ENCODE measurements around the gene CPVL. TPM values are rescaled to one million over a fixed set of nuclear protein-coding genes. Genes with fewer than 3 reads are reported as not detected.

Gene CPVL
- total and polyA plus RNA-seq, 2 of the 8 experiments (the other 6 are each of a cell fraction or from before 2014, with no cell fraction given): 40.0 to 55.0 TPM

DNA sequence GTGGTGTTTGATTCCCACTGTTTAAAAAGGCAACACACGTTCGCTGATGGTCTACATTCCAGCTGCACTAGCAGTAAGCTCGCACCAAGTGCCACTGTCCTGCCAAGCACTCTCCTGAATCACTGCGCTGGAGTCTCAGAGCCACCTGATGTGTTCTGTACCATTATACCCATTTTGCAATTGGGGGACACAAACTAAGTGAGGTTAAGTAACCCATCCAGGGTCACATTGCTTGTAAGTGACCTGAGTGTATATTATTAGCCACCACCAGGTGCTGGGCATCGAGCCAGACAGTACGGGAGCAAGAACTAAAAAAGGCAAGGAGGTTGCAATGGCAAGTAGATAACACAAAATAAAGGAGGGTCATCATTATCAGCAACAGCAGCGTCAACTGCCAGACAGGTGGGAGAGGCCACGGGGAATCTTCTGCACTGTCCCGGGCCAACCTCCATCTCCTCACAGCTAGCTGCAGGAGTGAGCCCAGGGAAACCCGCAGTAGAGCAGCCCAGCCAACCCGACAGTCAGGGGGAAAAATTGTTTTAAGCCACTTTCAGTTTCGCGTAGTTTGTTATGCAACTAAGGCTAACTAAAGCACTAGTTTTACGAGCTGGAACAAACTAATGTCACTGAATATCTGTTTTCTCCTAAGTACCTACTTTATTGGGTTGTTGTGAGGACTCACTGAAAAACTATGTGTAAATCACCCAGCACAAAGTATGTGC lies 712 bp upstream of the CPVL start:
- Histone ChIP-seq H3K79me2 (ENCODE audit: control insufficient read depth in 1 of 2, insufficient read depth in 2 of 2, low read length in 2 of 2) (no peaks in the 10 kb centered on the region), H3K9me3 (ENCODE audit: insufficient read depth in 2 of 2, low read depth in 1 of 2, low read length in 1 of 2) (no peaks in the 10 kb centered on the region), H3K56ac (replicated peaks; ENCODE audit: insufficient read length, low read depth, low read length) (no peak overlapping the region), H2AK5ac (ENCODE audit: low read depth, low read length) (no peak overlapping the region), H2BK12ac (ENCODE audit: low read depth, low read length) (no peak overlapping the region), H3K4me3 (ENCODE audit: extremely low read depth in 1 of 4, insufficient read depth in 2 of 4, low read depth in 3 of 4, low read length in 4 of 4) (peak overlapping the region; percentile 68 to 82 (median 74); a peak in 7 of 8 replicates), H4K5ac (ENCODE audit: insufficient read length, low read depth, low read length) (no peak overlapping the region), H3K79me1 (ENCODE audit: low read depth, low read length) (no peaks in the 10 kb centered on the region), H3K23me2 (ENCODE audit: low read depth, low read length) (peaks cover 13% of the 10 kb centered on the region), H3K4me1 (replicated peaks in 1 of 4; ENCODE audit: control insufficient read depth in 3 of 4, insufficient read depth in 4 of 4, low read length in 3 of 4) (peaks cover 0 to 3% (median 0%) of the 10 kb centered on the region in 4 experiments; a peak in 3 of 7 replicates), H3K4me2 (ENCODE audit: insufficient read depth in 1 of 2, low read depth in 2 of 2, low read length in 2 of 2) (peak overlapping the region; percentile 93 to 96), H2BK5ac (ENCODE audit: low read depth, low read length) (no peak overlapping the region), H3K14ac (ENCODE audit: insufficient read length) (no peak overlapping the region), H3K9ac (replicated peaks in 1 of 4; ENCODE audit: extremely low read depth in 1 of 4, low read depth in 3 of 4, low read length in 3 of 4) (0 out of 7 replicates have a peak overlapping the region, but pooled peaks of 1 of the 4 experiments have one; percentile 2), H4K8ac (ENCODE audit: extremely low read depth, insufficient read depth, low read length) (no peak overlapping the region), H3K27ac (ENCODE audit: low read depth, low read length) (no peak overlapping the region), H4K20me1 (replicated peaks in 1 of 2; ENCODE audit: control insufficient read depth in 1 of 2, insufficient read depth in 2 of 2, low read length in 2 of 2) (no peaks in the 10 kb centered on the region), H2AFZ (ENCODE audit: low read length) (0 out of 2 replicates have a peak overlapping the region, but pooled peaks have one; percentile 1), H2BK15ac (ENCODE audit: low read length) (no peak overlapping the region; the same call in 1 of the 2 replicates), H4K91ac (replicated peaks; ENCODE audit: insufficient read length, low read length) (no peak overlapping the region), H3K27me3 (replicated peaks in 1 of 4; ENCODE audit: control insufficient read depth in 3 of 4, extremely low read depth in 1 of 4, insufficient read depth in 3 of 4, low read length in 3 of 4) (peaks cover 0 to 10% (median 4%) of the 10 kb centered on the region in 4 experiments; a peak in 5 of 7 replicates), H3K36me3 (ENCODE audit: control insufficient read depth in 2 of 4, insufficient read depth in 4 of 4, low read length in 3 of 4) (no peaks in the 10 kb centered on the region), H2BK120ac (replicated peaks; ENCODE audit: low read depth, low read length) (no peak overlapping the region), H2BK20ac (ENCODE audit: low read length) (no peak overlapping the region), H3K23ac (ENCODE audit: insufficient read length) (no peak overlapping the region), H3K4ac (replicated peaks; ENCODE audit: insufficient read length, low read depth, low read length) (no peak overlapping the region), H3K18ac (ENCODE audit: extremely low read depth, low read length) (no peak overlapping the region)
- ChIA-PET CTCF (ENCODE audit: partially characterized antibody) (interaction anchor here (0.6 to 4.2 kb wide), 11 partner anchors 10 to 262 kb away, joined by 3 to 19 read pairs (median 3); no protein-coding TSS in a partner anchor), POLR2A (ENCODE audit: partially characterized antibody) (interaction anchor here (0.6 to 1.5 kb wide), 3 partner anchors 10 to 29 kb away, joined by 3 to 6 read pairs (median 5); no protein-coding TSS in a partner anchor)
- DNase-seq (ENCODE audit: low read depth in 1 of 2, low spot score in 2 of 2): no peak
- 64% methylated on average over 14 of the region's 14 CpGs; no CpG with 5 or more reads in 1 of the 2 experiments for WGBS, 2 experiments (ENCODE audit: extremely low coverage in 1 of 2, insufficient coverage in 1 of 2, insufficient read length in 1 of 2, insufficient replicate concordance in 2 of 2, low coverage in 1 of 2, low lambda C conversion rate in 2 of 2, missing lambda C conversion rate in 1 of 2)
- TF ChIP-seq RAD21 (IDR thresholded peaks at IDR 0.05 in 1 of 2, conservative IDR thresholded peaks at IDR 0.05 in 1 of 2; ENCODE audit: low read depth in 2 of 2, low read length in 2 of 2): peak; percentile 7; a peak in 1 of 4 replicates
- no peak for TF ChIP-seq TBP (IDR thresholded peaks at IDR 0.05; ENCODE audit: low read depth, low read length)
- no peak for TF ChIP-seq POU5F1 (IDR thresholded peaks at IDR 0.05; ENCODE audit: low read depth, low read length)
- no peak for TF ChIP-seq JUN (IDR thresholded peaks at IDR 0.05; ENCODE audit: low read depth, low read length)
- no peak for TF ChIP-seq RNF2 (IDR thresholded peaks at IDR 0.05; ENCODE audit: borderline replicate concordance, low read depth, low read length, missing control alignments, poor library complexity, severe bottlenecking)
- TF ChIP-seq CHD2 (IDR thresholded peaks at IDR 0.05; ENCODE audit: low read length): no peak
- no peak for TF ChIP-seq SAP30 (IDR thresholded peaks at IDR 0.05; ENCODE audit: insufficient read depth, insufficient replicate concordance, low read length)
- peak; percentile 80 for TF ChIP-seq TEAD4 (IDR thresholded peaks at IDR 0.05; ENCODE audit: low read depth, low read length)
- TF ChIP-seq, protein P1, sequence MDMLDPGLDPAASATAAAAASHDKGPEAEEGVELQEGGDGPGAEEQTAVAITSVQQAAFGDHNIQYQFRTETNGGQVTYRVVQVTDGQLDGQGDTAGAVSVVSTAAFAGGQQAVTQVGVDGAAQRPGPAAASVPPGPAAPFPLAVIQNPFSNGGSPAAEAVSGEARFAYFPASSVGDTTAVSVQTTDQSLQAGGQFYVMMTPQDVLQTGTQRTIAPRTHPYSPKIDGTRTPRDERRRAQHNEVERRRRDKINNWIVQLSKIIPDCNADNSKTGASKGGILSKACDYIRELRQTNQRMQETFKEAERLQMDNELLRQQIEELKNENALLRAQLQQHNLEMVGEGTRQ (IDR thresholded peaks at IDR 0.05; ENCODE audit: low read length): no peak
- TF ChIP-seq JUND (IDR thresholded peaks at IDR 0.05; ENCODE audit: low read length): no peak
- peak; percentile 50 for FAIRE-seq

Data from H1 (cell line).